OCI-LY3 (cell line): Measurements from ENCODE around the gene XKR7.

Source experiments
- CTCF ChIP-seq: fragments of 200-600, 300-600 bp; sonication (generic); IDR thresholded peaks from 2 replicates; pipeline ENCODE4 v1.5.1; 2014; ENCODE audit warnings: antibody characterized with exemption, low read length, low read depth
- EZH2phosphoT487 ChIP-seq: fragments of 200-600 bp; shearing (Covaris generic); IDR thresholded peaks from 2 replicates; pipeline ENCODE4 v1.6.1; 2018; ENCODE audit warnings: antibody characterized with exemption, mixed run types, low read depth

- TF ChIP-seq CTCF = no peak
- TF ChIP-seq EZH2phosphoT487 = no peak
Observed at GRCh38 chr20:31943052-31943471, 24.9 kb upstream of the XKR7 start.
